ENCODE measurements around the gene SLC38A5. TPM values are rescaled to one million over a fixed set of nuclear protein-coding genes. Genes with fewer than 3 reads are reported as not detected.

SLC38A5 gene
- total RNA-seq, 1 donor from 2014 or later: 146 TPM

Other genes starting within 250 kb of the SLC38A5 start
- gene SSX1, start 214.9 kb downstream of the SLC38A5 start, total RNA-seq: not detected in 2 replicates
- gene SSX3, start 113.6 kb downstream of the SLC38A5 start, total RNA-seq: not detected in 2 replicates
- gene SSX4, start 86.7 kb downstream of the SLC38A5 start, total RNA-seq: not detected in 2 replicates
- gene SSX4B, start 58.3 kb downstream of the SLC38A5 start, total RNA-seq: not detected in 2 replicates
- 84.6 and 89.8 TPM in 2 replicates for gene FTSJ1, start 5.9 kb upstream of the SLC38A5 start, total RNA-seq
- 16.5 and 17.7 TPM in 2 replicates for gene PORCN, start 38.7 kb upstream of the SLC38A5 start, total RNA-seq
- gene EBP, start 51.5 kb upstream of the SLC38A5 start, total RNA-seq: 209 and 212 TPM in 2 replicates
- gene TBC1D25, start 69.5 kb upstream of the SLC38A5 start, total RNA-seq: 16.0 and 18.3 TPM in 2 replicates
- 345 and 346 TPM in 2 replicates for gene RBM3, start 104.2 kb upstream of the SLC38A5 start, total RNA-seq
- 43.4 and 44.7 TPM in 2 replicates for gene WDR13, start 127.2 kb upstream of the SLC38A5 start, total RNA-seq
- 117 and 120 TPM in 2 replicates for gene WAS, start 213.5 kb upstream of the SLC38A5 start, total RNA-seq
- 28.8 and 29.6 TPM in 2 replicates for gene SUV39H1, start 226.5 kb upstream of the SLC38A5 start, total RNA-seq

Measured in activated T-helper 2 cell treated with anti-CD3 and anti-CD28 coated beads, Interferon-gamma antibody, Interleukin-2, Interleukin-4, amounts not matched to agents 10 μg/mL and 5 μg/mL and 100 μg/mL, durations not matched to agents 14 hours and 24 hours and 36 hours (primary cell).